HepG2 (cell line): Measurements from ENCODE around the gene PIEZO2. TPM values are rescaled to one million over a fixed set of nuclear protein-coding genes. Genes with fewer than 3 reads are reported as not detected.

Source experiments
- ARNTL ChIP-seq: sonication (generic); formaldehyde crosslinking; IDR thresholded peaks from 2 replicates; pipeline ENCODE4 v1.4.0; 2020; ENCODE audit warnings: mild to moderate bottlenecking, missing genetic modification reagents
- ATF7 ChIP-seq, 2 experiments: fragments of 450-650 bp in 1 of 2; sonication (generic) in 1 of 2; formaldehyde crosslinking in 1 of 2; IDR thresholded peaks; 2 replicates each; pipeline versions ENCODE4 v1.4.0 to v1.6.1; 2016 to 2020; ENCODE audit warnings: antibody characterized with exemption in 1 of 2, mild to moderate bottlenecking in 1 of 2, missing genetic modification reagents in 1 of 2
- HNRNPH1 ChIP-seq: fragments of 200-400 bp; formaldehyde crosslinking; optimal IDR thresholded peaks from 2 replicates; pipeline ENCODE3; 2017; ENCODE audit warnings: mild to moderate bottlenecking, low read depth, low read length
- HOXA3 ChIP-seq: sonication (generic); formaldehyde crosslinking; IDR thresholded peaks from 2 replicates; pipeline ENCODE4 v1.5.0; 2020; ENCODE audit warnings: missing genetic modification reagents
- KMT2B ChIP-seq: IDR thresholded peaks from 2 replicates; pipeline ENCODE4 v1.6.1; 2016; ENCODE audit warnings: missing genetic modification reagents, missing compliant biosample characterization
- MATR3 ChIP-seq: sonication (generic); formaldehyde crosslinking; IDR thresholded peaks from 2 replicates; pipeline ENCODE4 v1.4.0; 2020; ENCODE audit warnings: missing genetic modification reagents
- MIER3 ChIP-seq: IDR thresholded peaks from 2 replicates; pipeline ENCODE4 v1.6.1; 2016; ENCODE audit warnings: missing compliant biosample characterization, borderline replicate concordance
- NCOA1 ChIP-seq: sonication (generic); formaldehyde crosslinking; IDR thresholded peaks from 2 replicates; pipeline ENCODE4 v1.9.0; 2021; ENCODE audit warnings: missing genetic modification reagents
- NCOR1 ChIP-seq: fragments of 200-600 bp; sonication (generic); IDR thresholded peaks from 2 replicates; pipeline ENCODE4 v1.7.0; 2017; ENCODE audit warnings: antibody characterized with exemption, low read length, borderline replicate concordance
- SALL1 ChIP-seq: sonication (generic); formaldehyde crosslinking; IDR thresholded peaks from 2 replicates; pipeline ENCODE4 v1.8.0; 2022; ENCODE audit warnings: mild to moderate bottlenecking, missing genetic modification reagents
- TCF7 ChIP-seq: sonication (generic); IDR thresholded peaks from 2 replicates; pipeline ENCODE4 v1.6.1; 2016; ENCODE audit warnings: antibody characterized with exemption, low read depth
- XBP1 ChIP-seq: sonication (generic); formaldehyde crosslinking; IDR thresholded peaks from 2 replicates; pipeline ENCODE4 v1.5.0; 2020; ENCODE audit warnings: missing genetic modification reagents
- ZFYVE20 ChIP-seq: sonication (generic); formaldehyde crosslinking; IDR thresholded peaks from 2 replicates; pipeline ENCODE4 v1.8.0; 2023; ENCODE audit warnings: low read depth, mild to moderate bottlenecking, moderate library complexity, missing genetic modification reagents, borderline replicate concordance
- ZMYM4 ChIP-seq: sonication (generic); formaldehyde crosslinking; IDR thresholded peaks from 2 replicates; pipeline ENCODE4 v1.8.1; 2023; ENCODE audit warnings: mild to moderate bottlenecking, missing genetic modification reagents
- ZNF136 ChIP-seq: sonication (generic); formaldehyde crosslinking; IDR thresholded peaks from 2 replicates; pipeline ENCODE4 v1.8.1; 2022; ENCODE audit warnings: low read depth, mild to moderate bottlenecking, moderate library complexity, missing genetic modification reagents
- ZNF205 ChIP-seq: IDR thresholded peaks from 2 replicates; pipeline ENCODE4 v1.6.1; 2018; ENCODE audit warnings: missing biosample characterization, missing genetic modification reagents
- ZNF251 ChIP-seq: sonication (generic); formaldehyde crosslinking; IDR thresholded peaks from 2 replicates; pipeline ENCODE4 v1.9.0; 2021; ENCODE audit warnings: mild to moderate bottlenecking, missing genetic modification reagents
- ZNF33B ChIP-seq: sonication (generic); formaldehyde crosslinking; IDR thresholded peaks from 2 replicates; pipeline ENCODE4 v1.5.1; 2020; ENCODE audit warnings: mild to moderate bottlenecking, missing genetic modification reagents
- ZNF34 ChIP-seq: sonication (generic); formaldehyde crosslinking; IDR thresholded peaks from 2 replicates; pipeline ENCODE4 v1.4.0; 2020; ENCODE audit warnings: mild to moderate bottlenecking, missing genetic modification reagents, borderline replicate concordance
- ZNF432 ChIP-seq: sonication (generic); formaldehyde crosslinking; IDR thresholded peaks from 2 replicates; pipeline ENCODE4 v1.5.0; 2020; ENCODE audit warnings: missing genetic modification reagents, mild to moderate bottlenecking, borderline replicate concordance
- ZNF672 ChIP-seq: sonication (generic); formaldehyde crosslinking; IDR thresholded peaks from 2 replicates; pipeline ENCODE4 v1.8.1; 2022; ENCODE audit warnings: missing genetic modification reagents
- ZNF878 ChIP-seq: sonication (generic); formaldehyde crosslinking; IDR thresholded peaks from 2 replicates; pipeline ENCODE4 v1.8.1; 2023; ENCODE audit warnings: mild to moderate bottlenecking, missing genetic modification reagents, moderate library complexity
- ZNF891 ChIP-seq: sonication (generic); formaldehyde crosslinking; IDR thresholded peaks from 2 replicates; pipeline ENCODE4 v1.5.0; 2020; ENCODE audit warnings: mild to moderate bottlenecking, missing genetic modification reagents
- ZSCAN29 ChIP-seq: sonication (generic); formaldehyde crosslinking; conservative IDR thresholded peaks from 2 replicates; pipeline ENCODE4 v1.4.0; 2020; ENCODE audit warnings: mild to moderate bottlenecking, missing genetic modification reagents
- polyA plus RNA-seq, 8 experiments: library from polyadenylated mRNA; depleted of rRNA in 3 of 8; stranded (reverse) in 7 of 8; unstranded in 1 of 8; fragments of >200 nt; fragmentation: Illumina TruSeq in 4 of 8; extraction: Trizol in 4 of 8; gene quantifications; 2 replicates each; pipeline versions ENCODE4 v1.2.1 to v1.2.3, GENCODE V29; 2011 to 2016; ENCODE audit warnings: low read depth in 4 of 8, missing spikeins in 1 of 8, mixed read lengths in 1 of 8; ENCODE audit not compliant: insufficient read depth in 1 of 8
- total RNA-seq, 5 experiments: library from RNA; depleted of rRNA; stranded (reverse); fragments of >200 nt; fragmentation: Illumina TruSeq; extraction: Trizol; gene quantifications; 2 replicates each; pipeline ENCODE4 v1.2.3, GENCODE V29; 2016; ENCODE audit warnings: low read depth in 1 of 5
- TF ChIP-seq, protein P1 (sequence below): sonication (generic); formaldehyde crosslinking; IDR thresholded peaks from 2 replicates; pipeline ENCODE4 v1.4.0; 2020; ENCODE audit warnings: mild to moderate bottlenecking, missing genetic modification reagents
- TF ChIP-seq, protein P2 (sequence below): sonication (generic); formaldehyde crosslinking; IDR thresholded peaks from 2 replicates; pipeline ENCODE4 v1.4.0; 2020; ENCODE audit warnings: missing genetic modification reagents
- TF ChIP-seq, protein P3 (sequence below): sonication (generic); formaldehyde crosslinking; IDR thresholded peaks from 2 replicates; pipeline ENCODE4 v1.4.0; 2020; ENCODE audit warnings: missing genetic modification reagents
- TF ChIP-seq, protein P4 (sequence below): IDR thresholded peaks from 2 replicates; pipeline ENCODE4 v1.6.1; 2016; ENCODE audit warnings: mild to moderate bottlenecking, missing biosample characterization, missing genetic modification reagents
- TF ChIP-seq, protein P5 (sequence below): sonication (generic); formaldehyde crosslinking; IDR thresholded peaks from 2 replicates; pipeline ENCODE4 v1.8.0; 2022; ENCODE audit warnings: mild to moderate bottlenecking, missing genetic modification reagents, borderline replicate concordance

Gene PIEZO2
- total and polyA plus RNA-seq, 2 of the 13 experiments (the other 11 are each of a cell fraction or from before 2014, with no cell fraction given): 15.2 to 27.2 TPM

DNA sequence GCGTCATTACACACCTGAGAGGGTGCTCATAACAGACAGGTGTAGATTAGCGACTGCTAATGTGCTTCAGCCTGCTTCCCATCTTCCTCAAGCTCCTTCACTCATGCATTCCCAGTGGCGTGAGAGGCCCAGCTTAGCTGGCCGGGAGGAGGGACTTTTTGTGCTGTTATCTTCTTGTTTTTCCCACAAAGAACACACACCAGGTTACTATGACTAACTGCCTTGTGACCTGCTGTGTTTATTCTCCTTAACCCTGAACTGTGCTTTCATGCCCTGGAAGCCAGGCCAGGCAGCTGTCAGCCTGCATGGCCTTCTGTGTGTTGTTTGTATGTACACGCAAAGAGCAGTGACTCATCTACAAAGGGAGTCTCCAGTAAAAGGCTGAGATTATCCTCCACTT lies 143.8 kb downstream of the PIEZO2 start (continued):
- TF ChIP-seq ZNF432 (no peak), ZMYM4 (CRISPR knock-in tag) (peak; percentile 92), ZNF205 (peak; percentile 69; the same call in 1 of the 2 replicates), ARNTL (CRISPR knock-in tag) (peak; percentile 82), HOXA3 (CRISPR knock-in tag) (peak; percentile 66; the same call in 1 of the 2 replicates), ATF7 (IDR thresholded peaks at IDR 0.05) (no peak), ATF7 (CRISPR knock-in tag; IDR thresholded peaks at IDR 0.05) (peak; percentile 35; the same call in 1 of the 2 replicates), ZFYVE20 (CRISPR knock-in tag) (no peak), KMT2B (CRISPR knock-in tag) (peak; percentile 37; the same call in 1 of the 2 replicates), XBP1 (CRISPR knock-in tag) (no peak), MATR3 (CRISPR knock-in tag) (no peak), ZNF34 (CRISPR knock-in tag) (no peak), TCF7 (peak; percentile 79), HNRNPH1 (no peak), ZNF136 (CRISPR knock-in tag) (no peak), ZNF878 (peak; percentile 92), ZNF891 (CRISPR knock-in tag) (no peak), SALL1 (CRISPR knock-in tag) (peak; percentile 99), NCOR1 (peak; percentile 71; the same call in 1 of the 2 replicates), NCOA1 (CRISPR knock-in tag) (no peak), ZSCAN29 (CRISPR knock-in tag) (no peak), ZNF672 (CRISPR knock-in tag) (no peak), ZNF33B (CRISPR knock-in tag) (no peak), MIER3 (CRISPR knock-in tag) (peak; percentile 95), ZNF251 (CRISPR knock-in tag) (no peak)
- TF ChIP-seq, protein P1, sequence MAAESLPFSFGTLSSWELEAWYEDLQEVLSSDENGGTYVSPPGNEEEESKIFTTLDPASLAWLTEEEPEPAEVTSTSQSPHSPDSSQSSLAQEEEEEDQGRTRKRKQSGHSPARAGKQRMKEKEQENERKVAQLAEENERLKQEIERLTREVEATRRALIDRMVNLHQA (CRISPR knock-in tag): no peak
- TF ChIP-seq, protein P2, sequence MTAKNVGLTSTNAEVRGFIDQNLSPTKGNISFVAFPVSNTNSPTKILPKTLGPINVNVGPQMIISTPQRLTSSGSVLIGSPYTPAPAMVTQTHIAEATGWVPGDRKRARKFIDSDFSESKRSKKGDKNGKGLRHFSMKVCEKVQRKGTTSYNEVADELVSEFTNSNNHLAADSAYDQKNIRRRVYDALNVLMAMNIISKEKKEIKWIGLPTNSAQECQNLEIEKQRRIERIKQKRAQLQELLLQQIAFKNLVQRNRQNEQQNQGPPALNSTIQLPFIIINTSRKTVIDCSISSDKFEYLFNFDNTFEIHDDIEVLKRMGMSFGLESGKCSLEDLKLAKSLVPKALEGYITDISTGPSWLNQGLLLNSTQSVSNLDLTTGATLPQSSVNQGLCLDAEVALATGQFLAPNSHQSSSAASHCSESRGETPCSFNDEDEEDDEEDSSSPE: 0 out of 2 replicates have a peak, but pooled peaks have one; percentile 40
- TF ChIP-seq, protein P3, sequence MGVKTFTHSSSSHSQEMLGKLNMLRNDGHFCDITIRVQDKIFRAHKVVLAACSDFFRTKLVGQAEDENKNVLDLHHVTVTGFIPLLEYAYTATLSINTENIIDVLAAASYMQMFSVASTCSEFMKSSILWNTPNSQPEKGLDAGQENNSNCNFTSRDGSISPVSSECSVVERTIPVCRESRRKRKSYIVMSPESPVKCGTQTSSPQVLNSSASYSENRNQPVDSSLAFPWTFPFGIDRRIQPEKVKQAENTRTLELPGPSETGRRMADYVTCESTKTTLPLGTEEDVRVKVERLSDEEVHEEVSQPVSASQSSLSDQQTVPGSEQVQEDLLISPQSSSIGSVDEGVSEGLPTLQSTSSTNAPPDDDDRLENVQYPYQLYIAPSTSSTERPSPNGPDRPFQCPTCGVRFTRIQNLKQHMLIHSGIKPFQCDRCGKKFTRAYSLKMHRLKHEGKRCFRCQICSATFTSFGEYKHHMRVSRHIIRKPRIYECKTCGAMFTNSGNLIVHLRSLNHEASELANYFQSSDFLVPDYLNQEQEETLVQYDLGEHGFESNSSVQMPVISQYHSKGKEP (CRISPR knock-in tag): no peak
- TF ChIP-seq, protein P4, sequence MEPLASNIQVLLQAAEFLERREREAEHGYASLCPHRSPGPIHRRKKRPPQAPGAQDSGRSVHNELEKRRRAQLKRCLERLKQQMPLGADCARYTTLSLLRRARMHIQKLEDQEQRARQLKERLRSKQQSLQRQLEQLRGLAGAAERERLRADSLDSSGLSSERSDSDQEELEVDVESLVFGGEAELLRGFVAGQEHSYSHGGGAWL (CRISPR knock-in tag): no peak
- TF ChIP-seq, protein P5, sequence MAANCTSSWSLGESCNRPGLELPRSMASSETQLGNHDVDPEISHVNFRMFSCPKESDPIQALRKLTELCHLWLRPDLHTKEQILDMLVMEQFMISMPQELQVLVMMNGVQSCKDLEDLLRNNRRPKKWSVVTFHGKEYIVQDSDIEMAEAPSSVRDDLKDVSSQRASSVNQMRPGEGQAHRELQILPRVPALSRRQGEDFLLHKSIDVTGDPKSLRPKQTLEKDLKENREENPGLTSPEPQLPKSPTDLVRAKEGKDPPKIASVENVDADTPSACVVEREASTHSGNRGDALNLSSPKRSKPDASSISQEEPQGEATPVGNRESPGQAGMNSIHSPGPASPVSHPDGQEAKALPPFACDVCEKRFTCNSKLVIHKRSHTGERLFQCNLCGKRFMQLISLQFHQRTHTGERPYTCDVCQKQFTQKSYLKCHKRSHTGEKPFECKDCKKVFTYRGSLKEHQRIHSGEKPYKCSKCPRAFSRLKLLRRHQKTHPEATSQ (CRISPR knock-in tag): no peak
